Tibial nerve (tissue), 4 donors: ENCODE measurements around the gene LGALS14. TPM values are rescaled to one million over a fixed set of nuclear protein-coding genes. Genes with fewer than 3 reads are reported as not detected.
"Not testable (repeated sequence)": the region's sequence is repeated elsewhere in the genome, so short reads cannot be mapped to it uniquely, and the experiment has no call there.

Experiments used
- DNase-seq, 2 donors: peaks; one replicate each; pipeline ENCODE4 v3.0.0-alpha.2; 2019; ENCODE audit warnings: low spot score in 2 of 2
- H3K27ac ChIP-seq, 4 donors: fragments of 200-600 bp; sonication (generic) in 3 of 4; one replicate each; pipeline ENCODE4 v1.5.1; 2017 to 2019; ENCODE audit warnings: mild to moderate bottlenecking in 1 of 4
- H3K27me3 ChIP-seq, 2 donors: fragments of 200-600 bp; sonication (generic) in 1 of 2; one replicate each; pipeline versions ENCODE4 v1.5.1 to v1.6.0; 2017 to 2019
- H3K36me3 ChIP-seq, 3 donors: fragments of 200-600 bp; sonication (generic); one replicate each; pipeline ENCODE4 v1.5.1; 2018 to 2019
- H3K4me1 ChIP-seq, 4 donors: fragments of 200-600 bp; sonication (generic) in 3 of 4; one replicate each; pipeline ENCODE4 v1.5.1; 2017 to 2019
- H3K4me3 ChIP-seq, 4 donors: fragments of 200-600 bp; sonication (generic) in 3 of 4; one replicate each; pipeline ENCODE4 v1.5.1; 2017 to 2019; ENCODE audit warnings: mild to moderate bottlenecking in 1 of 4, moderate library complexity in 1 of 4
- H3K9me3 ChIP-seq, 4 donors: fragments of 200-600 bp; sonication (generic) in 3 of 4; one replicate each; pipeline ENCODE4 v1.5.1; 2017 to 2019
- EP300 ChIP-seq, 2 donors: sonication (generic); formaldehyde crosslinking; IDR thresholded peaks; one replicate each; pipeline ENCODE4 v1.6.1; 2017; ENCODE audit warnings: antibody characterized with exemption in 2 of 2, mild to moderate bottlenecking in 1 of 2
- POLR2A ChIP-seq, 2 donors: fragments of 450-650 bp; IDR thresholded peaks; one replicate each; pipeline ENCODE4 v1.6.1; 2017; ENCODE audit warnings: antibody characterized with exemption in 2 of 2, mild to moderate bottlenecking in 2 of 2, moderate library complexity in 2 of 2
- WGBS, 2 donors: methylation state at CpG; one replicate each; pipeline ENCODE4 v1.1.5; 2018; 5-methylcytosine and 5-hydroxymethylcytosine counted together
- total RNA-seq, 4 donors: library from RNA; depleted of rRNA; stranded (reverse); fragments of >200 nt; gene quantifications; one replicate each; pipeline ENCODE4 v1.1.0, GENCODE V29; 2016
- TF ChIP-seq, protein P1 (sequence below), 5 experiments: fragments of 200-600 bp in 3 of 5; fragments of 450-650 bp in 2 of 5; sonication (generic) in 3 of 5; IDR thresholded peaks; one replicate each; pipeline ENCODE4 v1.5.1; 2016 to 2019; ENCODE audit warnings: antibody characterized with exemption in 5 of 5, mild to moderate bottlenecking in 3 of 5, moderate library complexity in 2 of 5

Gene LGALS14
- total RNA-seq, 4 donors from 2014 or later, result not detected

DNA sequence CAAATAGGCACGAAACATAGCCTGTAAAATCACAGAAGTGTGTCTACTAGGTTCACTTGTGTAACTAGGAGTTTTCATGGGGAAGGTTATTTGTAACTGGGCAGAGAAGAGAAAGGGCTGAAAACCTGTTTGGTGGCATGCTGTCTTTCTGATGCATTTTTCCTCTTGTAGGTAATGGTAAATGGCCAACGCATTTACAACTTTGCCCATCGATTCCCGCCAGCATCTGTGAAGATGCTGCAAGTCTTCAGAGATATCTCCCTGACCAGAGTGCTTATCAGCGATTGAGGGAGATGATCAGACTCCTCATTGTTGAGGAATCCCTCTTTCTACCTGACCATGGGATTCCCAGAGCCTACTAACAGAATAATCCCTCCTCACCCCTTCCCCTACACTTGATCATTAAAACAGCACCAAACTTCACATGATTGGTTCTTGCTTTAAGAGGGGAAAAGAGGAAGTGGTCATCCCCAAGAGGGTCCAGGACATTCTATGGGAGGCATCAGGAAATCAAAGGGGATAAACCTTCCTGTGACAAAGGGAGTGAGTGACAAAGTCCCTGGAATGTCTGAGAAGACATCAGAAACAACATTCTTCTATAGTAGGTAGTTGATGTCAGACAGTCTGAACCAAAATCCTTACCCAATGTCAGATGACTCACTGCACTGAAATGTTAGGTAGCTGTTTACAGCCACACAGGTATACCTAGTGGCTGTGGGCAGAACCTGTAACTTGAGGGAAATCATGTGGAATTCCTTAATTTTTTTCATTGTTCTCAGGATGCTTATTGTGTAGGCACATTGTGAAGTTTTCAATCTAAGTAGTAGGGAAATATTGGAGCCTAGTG, 5.0 kb downstream of the LGALS14 start:
- no peak overlapping the region for H3K4me3 ChIP-seq
- DNase-seq, result no peak
- TF ChIP-seq, protein P1, sequence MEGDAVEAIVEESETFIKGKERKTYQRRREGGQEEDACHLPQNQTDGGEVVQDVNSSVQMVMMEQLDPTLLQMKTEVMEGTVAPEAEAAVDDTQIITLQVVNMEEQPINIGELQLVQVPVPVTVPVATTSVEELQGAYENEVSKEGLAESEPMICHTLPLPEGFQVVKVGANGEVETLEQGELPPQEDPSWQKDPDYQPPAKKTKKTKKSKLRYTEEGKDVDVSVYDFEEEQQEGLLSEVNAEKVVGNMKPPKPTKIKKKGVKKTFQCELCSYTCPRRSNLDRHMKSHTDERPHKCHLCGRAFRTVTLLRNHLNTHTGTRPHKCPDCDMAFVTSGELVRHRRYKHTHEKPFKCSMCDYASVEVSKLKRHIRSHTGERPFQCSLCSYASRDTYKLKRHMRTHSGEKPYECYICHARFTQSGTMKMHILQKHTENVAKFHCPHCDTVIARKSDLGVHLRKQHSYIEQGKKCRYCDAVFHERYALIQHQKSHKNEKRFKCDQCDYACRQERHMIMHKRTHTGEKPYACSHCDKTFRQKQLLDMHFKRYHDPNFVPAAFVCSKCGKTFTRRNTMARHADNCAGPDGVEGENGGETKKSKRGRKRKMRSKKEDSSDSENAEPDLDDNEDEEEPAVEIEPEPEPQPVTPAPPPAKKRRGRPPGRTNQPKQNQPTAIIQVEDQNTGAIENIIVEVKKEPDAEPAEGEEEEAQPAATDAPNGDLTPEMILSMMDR (IDR thresholded peaks at IDR 0.05), result no peak
- no peak for TF ChIP-seq POLR2A (IDR thresholded peaks at IDR 0.05)
- no peak for TF ChIP-seq EP300 (IDR thresholded peaks at IDR 0.05)
- 82 to 86% methylated on average over 5 of the region's 5 CpGs for WGBS, 2 donors
- no peaks in the 10 kb centered on the region for H3K36me3 ChIP-seq
- no peaks in the 10 kb centered on the region for H3K27me3 ChIP-seq
- peaks cover 0 to 4% (median 0%) of the 10 kb centered on the region in 4 donors for H3K9me3 ChIP-seq
- H3K4me1 ChIP-seq, result no peaks in the 10 kb centered on the region
- no peak overlapping the region for H3K27ac ChIP-seq

DNA sequence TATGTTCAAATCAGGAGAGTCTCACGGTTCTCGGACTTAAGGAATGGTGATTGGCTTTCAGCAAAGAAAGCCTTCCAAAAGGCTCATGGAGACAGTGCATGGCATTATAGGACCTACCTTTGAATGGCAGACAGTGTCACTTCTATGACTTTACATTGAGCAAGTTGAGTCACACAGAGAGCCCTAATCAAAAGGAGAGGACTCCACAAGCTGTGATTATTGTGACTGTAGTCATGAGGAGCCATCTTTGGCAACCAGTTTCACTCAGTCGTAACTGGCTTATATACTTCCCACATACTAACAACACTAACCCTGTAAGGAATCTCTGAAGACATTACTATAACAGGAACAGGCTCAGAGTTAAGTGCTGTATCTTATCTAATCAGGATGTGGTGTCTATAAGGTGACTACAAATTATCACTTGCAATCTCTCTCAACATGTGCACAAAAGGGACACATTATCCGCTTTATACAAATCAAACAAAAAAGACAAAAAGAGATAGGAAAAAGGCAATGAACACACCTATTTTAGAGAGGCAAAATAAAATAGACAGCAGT, 6.1 kb downstream of the LGALS14 start:
- Histone ChIP-seq H3K27ac (no peak overlapping the region), H3K4me1 (no peaks in the 10 kb centered on the region), H3K27me3 (no peaks in the 10 kb centered on the region), H3K9me3 (peaks cover 0 to 4% (median 0%) of the 10 kb centered on the region in 4 donors), H3K4me3 (no peak overlapping the region), H3K36me3 (no peaks in the 10 kb centered on the region)
- WGBS, 2 donors, result 84 to 87% methylated on average over 4 of the region's 4 CpGs
- TF ChIP-seq, protein P1 (IDR thresholded peaks at IDR 0.05), result no peak
- TF ChIP-seq EP300 (IDR thresholded peaks at IDR 0.05) (no peak), POLR2A (IDR thresholded peaks at IDR 0.05) (no peak)
- no peak for DNase-seq

DNA sequence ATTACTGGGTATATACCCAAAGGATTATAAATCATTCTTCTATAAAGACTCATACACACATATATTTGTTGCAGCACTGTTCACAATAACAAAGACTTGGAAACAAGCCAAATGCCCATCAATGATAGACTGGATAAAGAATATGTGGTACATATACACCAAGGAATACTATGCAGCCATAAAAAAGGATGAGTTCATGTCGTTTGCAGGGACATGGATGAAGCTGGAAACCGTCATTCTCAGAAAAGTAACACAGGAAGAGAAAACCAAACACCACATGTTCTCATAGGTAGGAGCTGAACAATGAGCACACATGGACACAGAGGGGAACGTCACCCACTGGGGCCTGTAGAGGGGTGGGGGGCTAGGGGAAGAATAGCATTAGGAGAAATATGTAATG, 15.9 kb downstream of the LGALS14 start:
- not testable (repeated sequence) for H3K9me3 ChIP-seq, H3K27ac ChIP-seq, H3K36me3 ChIP-seq, H3K4me3 ChIP-seq, H3K27me3 ChIP-seq, DNase-seq, H3K4me1 ChIP-seq
- 79 to 87% methylated on average over 3 of the region's 3 CpGs for WGBS, 2 donors

DNA sequence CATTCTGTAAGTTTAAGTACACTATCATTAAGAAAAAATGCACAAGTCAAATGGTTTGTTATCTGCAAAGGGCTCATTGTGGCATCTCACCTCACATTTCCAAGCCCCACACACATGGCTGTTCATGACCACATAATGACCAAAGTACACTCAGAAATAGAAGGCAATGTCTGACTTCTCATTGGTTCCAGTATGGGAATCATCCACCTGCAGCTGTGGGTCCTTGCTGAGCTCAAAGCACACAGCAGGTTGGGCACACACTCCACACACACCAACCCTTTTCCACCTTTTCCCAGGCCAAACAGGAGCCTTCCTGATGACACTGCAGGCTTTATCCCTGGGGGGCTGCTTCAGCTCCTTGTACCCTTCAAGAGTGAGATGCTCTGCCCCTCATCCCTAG, 21.7 kb downstream of the LGALS14 start:
- TF ChIP-seq EP300 (IDR thresholded peaks at IDR 0.05), result no peak
- no peak for TF ChIP-seq POLR2A (IDR thresholded peaks at IDR 0.05)
- TF ChIP-seq, protein P1 (IDR thresholded peaks at IDR 0.05), result no peak
- H3K9me3 ChIP-seq, result peaks cover 0 to 3% (median 0%) of the 10 kb centered on the region in 4 donors
- no peaks in the 10 kb centered on the region for H3K4me1 ChIP-seq
- DNase-seq, result no peak
- no peak overlapping the region for H3K27ac ChIP-seq
- H3K4me3 ChIP-seq, result no peak overlapping the region
- H3K27me3 ChIP-seq, result no peaks in the 10 kb centered on the region
- no peaks in the 10 kb centered on the region for H3K36me3 ChIP-seq

DNA sequence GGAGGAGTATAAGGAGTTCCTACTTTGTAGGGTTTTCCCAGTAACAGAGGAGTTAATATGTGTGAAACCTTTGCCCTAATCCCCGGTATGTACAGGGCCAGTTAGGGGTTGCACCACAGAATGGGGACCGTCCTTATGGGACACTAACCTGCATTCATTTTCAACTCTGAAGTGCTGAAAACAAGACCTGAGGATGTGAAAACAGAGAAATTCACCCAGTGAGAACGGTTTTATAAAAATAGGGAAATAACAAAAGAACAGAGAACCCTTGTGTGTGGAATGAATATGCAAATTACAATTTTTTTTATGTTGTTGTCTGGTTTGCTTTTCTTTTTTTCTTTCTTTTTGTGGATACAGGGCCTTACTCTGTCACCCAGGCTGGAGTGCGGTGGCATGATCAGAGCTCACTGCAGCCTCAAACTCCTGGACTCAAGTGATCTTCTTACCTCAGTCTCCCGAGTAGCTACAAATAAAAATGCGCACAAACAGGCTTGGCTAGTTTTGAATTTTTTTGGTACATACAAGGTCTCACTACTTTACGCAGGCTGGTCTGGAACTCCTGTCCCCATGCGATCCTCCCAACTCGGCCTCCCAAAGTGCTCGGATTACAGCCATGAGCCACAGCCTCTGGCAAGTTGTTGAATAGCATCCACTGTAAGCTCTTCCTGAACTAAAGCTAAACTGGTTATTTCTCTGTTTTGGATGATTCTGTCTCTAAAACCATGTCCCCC, 23.0 kb downstream of the LGALS14 start:
- TF ChIP-seq POLR2A (IDR thresholded peaks at IDR 0.05) (no peak), EP300 (IDR thresholded peaks at IDR 0.05) (no peak)
- TF ChIP-seq, protein P1 (IDR thresholded peaks at IDR 0.05), result no peak
- peaks cover 0 to 3% (median 0%) of the 10 kb centered on the region in 4 donors for H3K9me3 ChIP-seq
- H3K36me3 ChIP-seq, result no peaks in the 10 kb centered on the region
- no peak overlapping the region for H3K4me3 ChIP-seq
- WGBS, 2 donors, result 68 to 73% methylated on average over 10 of the region's 10 CpGs
- no peak for DNase-seq
- H3K4me1 ChIP-seq, result no peaks in the 10 kb centered on the region
- no peaks in the 10 kb centered on the region for H3K27me3 ChIP-seq
- H3K27ac ChIP-seq, result no peak overlapping the region
